Measurements from ENCODE around the gene RPL22. TPM values are rescaled to one million over a fixed set of nuclear protein-coding genes. Genes with fewer than 3 reads are reported as not detected.

Gene RPL22
- total and polyA plus RNA-seq, 12 donors: 223 to 639 (median 277) TPM

GRCh38 chr1:6209661-6210580 is 10.5 kb upstream of the RPL22 start:
- no peaks in the 10 kb centered on the region for H3K9me3 ChIP-seq
- WGBS, 2 donors: 82 to 89% methylated on average over 17 of the region's 17 CpGs

DNA sequence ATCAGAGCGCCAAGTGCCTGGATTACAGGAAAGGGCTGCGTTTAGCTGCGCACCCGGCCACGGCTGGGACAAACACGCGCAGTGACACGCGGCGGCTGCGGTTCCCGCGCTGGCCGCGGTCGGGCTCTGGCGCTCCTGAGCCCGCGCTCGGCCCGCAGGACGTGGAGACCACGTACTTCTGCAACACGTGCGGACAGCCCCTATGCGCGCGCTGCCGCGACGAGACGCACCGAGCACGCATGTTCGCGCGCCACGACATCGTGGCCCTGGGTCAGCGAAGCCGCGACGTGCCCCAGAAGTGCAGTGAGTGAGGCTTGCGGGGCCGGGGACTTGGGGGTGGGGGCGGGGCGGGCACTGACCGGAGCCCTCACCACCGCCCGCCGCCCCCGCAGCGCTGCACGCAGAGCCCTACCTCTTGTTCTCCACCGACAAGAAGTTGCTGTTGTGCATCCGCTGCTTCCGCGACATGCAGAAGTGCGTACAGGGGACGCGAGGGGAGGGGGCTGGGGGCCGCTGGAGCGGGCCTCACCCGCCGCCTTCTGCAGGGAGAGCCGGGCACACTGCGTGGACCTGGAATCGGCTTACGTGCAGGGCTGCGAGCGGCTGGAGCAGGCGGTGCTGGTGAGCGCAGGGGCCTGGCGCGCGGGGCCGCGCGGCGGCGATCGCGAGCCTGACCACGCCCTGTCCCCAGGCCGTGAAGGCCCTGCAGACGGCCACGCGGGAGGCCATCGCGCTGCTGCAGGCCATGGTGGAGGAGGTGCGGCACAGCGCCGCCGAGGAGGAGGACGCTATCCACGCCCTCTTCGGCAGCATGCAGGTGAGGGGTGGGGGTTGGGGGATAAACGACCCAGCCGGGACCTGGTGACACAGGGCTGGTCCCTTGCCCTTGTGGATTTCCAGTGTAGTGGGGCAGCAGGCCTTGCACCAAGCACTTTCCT is 9.6 kb upstream of the RPL22 start:
- H3K27me3 ChIP-seq: peaks cover 0 to 44% (median 0%) of the 10 kb centered on the region in 7 donors
- WGBS, 2 donors: 3 to 8% methylated on average over 99 of the region's 99 CpGs
- ATAC-seq (peak in 6 of 8 donors; percentile 13 to 51 (median 32)), DNase-seq (peak in 1 of 2 donors; percentile 63)
- peaks cover 0 to 48% (median 5%) of the 10 kb centered on the region in 9 donors for H3K36me3 ChIP-seq
- intact Hi-C loops (cut with DNase I): loop anchor here in 6 of 10 donors (2.0 to 10.0 kb wide), 4 partner anchors 14 to 217 kb away; partner anchors contain the start of genes HES3 (in 3 of the 6) and NPHP4 (in 1 of the 6)
- H3K9me3 ChIP-seq: no peaks in the 10 kb centered on the region
- H3K4me1 ChIP-seq: peaks cover 20 to 82% (median 48%) of the 10 kb centered on the region in 9 donors
- peak overlapping the region in 9 of 10 donors; percentile 29 to 62 (median 50) for H3K4me3 ChIP-seq
- TF ChIP-seq, protein P1, sequence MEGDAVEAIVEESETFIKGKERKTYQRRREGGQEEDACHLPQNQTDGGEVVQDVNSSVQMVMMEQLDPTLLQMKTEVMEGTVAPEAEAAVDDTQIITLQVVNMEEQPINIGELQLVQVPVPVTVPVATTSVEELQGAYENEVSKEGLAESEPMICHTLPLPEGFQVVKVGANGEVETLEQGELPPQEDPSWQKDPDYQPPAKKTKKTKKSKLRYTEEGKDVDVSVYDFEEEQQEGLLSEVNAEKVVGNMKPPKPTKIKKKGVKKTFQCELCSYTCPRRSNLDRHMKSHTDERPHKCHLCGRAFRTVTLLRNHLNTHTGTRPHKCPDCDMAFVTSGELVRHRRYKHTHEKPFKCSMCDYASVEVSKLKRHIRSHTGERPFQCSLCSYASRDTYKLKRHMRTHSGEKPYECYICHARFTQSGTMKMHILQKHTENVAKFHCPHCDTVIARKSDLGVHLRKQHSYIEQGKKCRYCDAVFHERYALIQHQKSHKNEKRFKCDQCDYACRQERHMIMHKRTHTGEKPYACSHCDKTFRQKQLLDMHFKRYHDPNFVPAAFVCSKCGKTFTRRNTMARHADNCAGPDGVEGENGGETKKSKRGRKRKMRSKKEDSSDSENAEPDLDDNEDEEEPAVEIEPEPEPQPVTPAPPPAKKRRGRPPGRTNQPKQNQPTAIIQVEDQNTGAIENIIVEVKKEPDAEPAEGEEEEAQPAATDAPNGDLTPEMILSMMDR (IDR thresholded peaks at IDR 0.05): peak; percentile 37 to 64 (median 50)
- peak overlapping the region in 7 of 10 donors; percentile 8 to 99 (median 50) for H3K27ac ChIP-seq

More at GRCh38 chr1:6209661-6210580, 10.5 kb upstream of the RPL22 start:
- Histone ChIP-seq H3K27ac (peak overlapping the region in 5 of 10 donors; percentile 11 to 95 (median 50)), H3K36me3 (peaks cover 0 to 57% (median 5%) of the 10 kb centered on the region in 9 donors), H3K4me1 (peaks cover 20 to 73% (median 42%) of the 10 kb centered on the region in 9 donors), H3K4me3 (peak overlapping the region in 7 of 10 donors; percentile 34 to 62 (median 53)), H3K27me3 (peaks cover 0 to 42% (median 0%) of the 10 kb centered on the region in 7 donors)
- intact Hi-C loops (cut with DNase I): loop anchor here in 6 of 10 donors (2.0 to 10.0 kb wide), 4 partner anchors 13 to 218 kb away; partner anchors contain the start of genes HES3 (in 3 of the 6) and NPHP4 (in 1 of the 6)
- TF ChIP-seq, protein P1 (IDR thresholded peaks at IDR 0.05): no peak
- ATAC-seq (no peak), DNase-seq (no peak)

DNA sequence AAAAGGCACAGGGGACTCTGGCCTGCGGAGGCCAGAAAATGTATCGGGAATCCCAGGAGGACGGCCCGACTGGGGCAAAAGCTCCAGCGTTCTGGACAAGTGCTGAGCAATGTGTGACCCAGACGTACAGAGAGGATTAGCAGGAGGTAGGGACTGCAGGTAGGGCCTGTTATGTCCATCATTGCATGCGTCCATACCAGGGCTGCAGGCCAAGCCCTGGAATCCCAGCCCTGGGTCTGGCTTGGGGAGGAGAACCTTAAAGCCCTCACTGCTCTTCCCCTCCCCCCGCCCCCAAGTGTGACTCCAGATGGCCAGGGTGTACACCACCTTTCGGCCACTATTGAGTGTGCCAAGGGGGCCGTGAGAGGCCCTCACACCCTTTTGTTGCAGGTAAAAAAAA is 8.5 kb upstream of the RPL22 start:
- ATAC-seq (no peak), DNase-seq (no peak)
- Histone ChIP-seq H3K4me1 (peaks cover 20 to 82% (median 48%) of the 10 kb centered on the region in 9 donors), H3K27me3 (peaks cover 0 to 44% (median 0%) of the 10 kb centered on the region in 7 donors), H3K4me3 (peak overlapping the region in 6 of 10 donors; percentile 67 to 76 (median 70)), H3K9me3 (no peaks in the 10 kb centered on the region), H3K27ac (peak overlapping the region in 7 of 10 donors; percentile 90 to 99 (median 95)), H3K36me3 (peaks cover 0 to 37% (median 5%) of the 10 kb centered on the region in 9 donors)
- TF ChIP-seq, protein P1 (IDR thresholded peaks at IDR 0.05): no peak
- 53 to 66% methylated on average over 9 to 10 of the region's 10 CpGs for WGBS, 2 donors
- intact Hi-C loops (cut with DNase I): loop anchor here in 6 of 10 donors (2.0 to 10.0 kb wide), 4 partner anchors 15 to 216 kb away; partner anchors contain the start of genes HES3 (in 3 of the 6) and NPHP4 (in 1 of the 6)
